Adrenal gland (tissue), 5 donors: ENCODE data around the gene CAMTA1.

Source experiments
- POLR2A ChIP-seq, 2 donors: fragments of 450-650 bp; IDR thresholded peaks; one replicate each; pipeline ENCODE4 v1.6.1; 2017; ENCODE audit warnings: antibody characterized with exemption in 2 of 2, mild to moderate bottlenecking in 2 of 2, moderate library complexity in 1 of 2
- TF ChIP-seq, protein P1 (sequence below), 6 experiments: fragments of 450-650 bp in 4 of 6; fragments of 200-600 bp in 2 of 6; sonication (generic) in 1 of 6; IDR thresholded peaks; 1 replicate in 5 of 6; 2 replicates in 1 of 6; pipeline versions ENCODE4 v1.5.1 to v1.8.0; 2016 to 2021; ENCODE audit warnings: antibody characterized with exemption in 6 of 6, mild to moderate bottlenecking in 2 of 6, moderate library complexity in 1 of 6
- donor health status: DM: no; HTN: no; CAD: no.

- TF ChIP-seq, protein P1, sequence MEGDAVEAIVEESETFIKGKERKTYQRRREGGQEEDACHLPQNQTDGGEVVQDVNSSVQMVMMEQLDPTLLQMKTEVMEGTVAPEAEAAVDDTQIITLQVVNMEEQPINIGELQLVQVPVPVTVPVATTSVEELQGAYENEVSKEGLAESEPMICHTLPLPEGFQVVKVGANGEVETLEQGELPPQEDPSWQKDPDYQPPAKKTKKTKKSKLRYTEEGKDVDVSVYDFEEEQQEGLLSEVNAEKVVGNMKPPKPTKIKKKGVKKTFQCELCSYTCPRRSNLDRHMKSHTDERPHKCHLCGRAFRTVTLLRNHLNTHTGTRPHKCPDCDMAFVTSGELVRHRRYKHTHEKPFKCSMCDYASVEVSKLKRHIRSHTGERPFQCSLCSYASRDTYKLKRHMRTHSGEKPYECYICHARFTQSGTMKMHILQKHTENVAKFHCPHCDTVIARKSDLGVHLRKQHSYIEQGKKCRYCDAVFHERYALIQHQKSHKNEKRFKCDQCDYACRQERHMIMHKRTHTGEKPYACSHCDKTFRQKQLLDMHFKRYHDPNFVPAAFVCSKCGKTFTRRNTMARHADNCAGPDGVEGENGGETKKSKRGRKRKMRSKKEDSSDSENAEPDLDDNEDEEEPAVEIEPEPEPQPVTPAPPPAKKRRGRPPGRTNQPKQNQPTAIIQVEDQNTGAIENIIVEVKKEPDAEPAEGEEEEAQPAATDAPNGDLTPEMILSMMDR (IDR thresholded peaks at IDR 0.05), result no peak
- no peak for TF ChIP-seq POLR2A (IDR thresholded peaks at IDR 0.05)
These were observed 869.5 kb downstream of the CAMTA1 start for GRCh38 chr1:7654725-7655124.
